RWPE2 (cell line): ENCODE measurements around the gene TACC2.

Experiments
- ATAC-seq: fragments of 200-7000 bp; cut with Tn5 transposase; 3 replicates; pipeline ENCODE4 v1.9.1; 2021; ENCODE audit warnings: low read depth
- DNase-seq: peaks from one replicate; pipeline ENCODE4 v3.0.0-alpha.2; 2020; ENCODE audit warnings: low spot score
- H3K27ac ChIP-seq: fragments of 450-650 bp; 2 replicates; pipeline ENCODE4 v1.5.1; 2017; ENCODE audit warnings: mild to moderate bottlenecking; ENCODE audit not compliant: poor library complexity, severe bottlenecking
- H3K27me3 ChIP-seq: fragments of 250-450 bp; sonication (Bioruptor Pico); 2 replicates; pipeline ENCODE4 v1.5.1; 2021; ENCODE audit warnings: mild to moderate bottlenecking, moderate library complexity; ENCODE audit not compliant: insufficient read depth, poor library complexity, severe bottlenecking
- H3K36me3 ChIP-seq: fragments of 250-450 bp; sonication (Bioruptor Pico); 2 replicates; pipeline ENCODE4 v1.5.1; 2020; ENCODE audit warnings: low read depth, mild to moderate bottlenecking, moderate library complexity
- H3K4me1 ChIP-seq: fragments of 250-450 bp; sonication (Bioruptor Pico); 2 replicates; pipeline ENCODE4 v1.5.1; 2021; ENCODE audit warnings: mild to moderate bottlenecking, moderate library complexity; ENCODE audit not compliant: insufficient read depth, poor library complexity, severe bottlenecking
- H3K4me3 ChIP-seq: fragments of 250-450 bp; sonication (Bioruptor Pico); 2 replicates; pipeline ENCODE4 v1.5.1; 2021; ENCODE audit warnings: mild to moderate bottlenecking, moderate library complexity; ENCODE audit not compliant: severe bottlenecking
- H3K9me3 ChIP-seq: fragments of 250-450 bp; sonication (Bioruptor Pico); 2 replicates; pipeline ENCODE4 v1.5.1; 2021; ENCODE audit warnings: mild to moderate bottlenecking, moderate library complexity; ENCODE audit not compliant: severe bottlenecking
- CTCF ChIP-seq: fragments of 450-650 bp; IDR thresholded peaks from one replicate; pipeline ENCODE4 v1.5.1; 2017; ENCODE audit warnings: mild to moderate bottlenecking, moderate library complexity; ENCODE audit not compliant: poor library complexity, severe bottlenecking

The TACC2 gene

GRCh38 chr10:122151121-122151694, 162.2 kb downstream of the TACC2 start:
- ATAC-seq, result no peak
- DNase-seq, result no peak
- H3K36me3 ChIP-seq, result peaks cover 23% of the 10 kb centered on the region
- no peaks in the 10 kb centered on the region for H3K9me3 ChIP-seq
- peaks cover 16% of the 10 kb centered on the region for H3K4me1 ChIP-seq
- H3K27me3 ChIP-seq, result no peaks in the 10 kb centered on the region
- no peak overlapping the region for H3K27ac ChIP-seq
- no peak for TF ChIP-seq CTCF
- H3K4me3 ChIP-seq, result no peak overlapping the region

- Histone ChIP-seq H3K4me3 (no peak overlapping the region), H3K36me3 (peaks cover 13% of the 10 kb centered on the region), H3K9me3 (no peaks in the 10 kb centered on the region), H3K4me1 (peaks cover 3% of the 10 kb centered on the region), H3K27ac (no peak overlapping the region), H3K27me3 (no peaks in the 10 kb centered on the region)
- DNase-seq, result no peak
- no peak for TF ChIP-seq CTCF
- ATAC-seq, result no peak
Measured at GRCh38 chr10:122152544-122152943, 163.6 kb downstream of the TACC2 start.

GRCh38 chr10:122154031-122154544, 165.1 kb downstream of the TACC2 start:
- Histone ChIP-seq H3K27ac (no peak overlapping the region), H3K9me3 (no peaks in the 10 kb centered on the region), H3K4me3 (no peak overlapping the region), H3K4me1 (no peaks in the 10 kb centered on the region), H3K36me3 (peaks cover 14% of the 10 kb centered on the region), H3K27me3 (no peaks in the 10 kb centered on the region)
- no peak for TF ChIP-seq CTCF
- DNase-seq (no peak), ATAC-seq (no peak)

- no peak for TF ChIP-seq CTCF
- Histone ChIP-seq H3K4me1 (no peaks in the 10 kb centered on the region), H3K4me3 (no peak overlapping the region), H3K27me3 (no peaks in the 10 kb centered on the region), H3K36me3 (peaks cover 14% of the 10 kb centered on the region), H3K27ac (no peak overlapping the region), H3K9me3 (no peaks in the 10 kb centered on the region)
- DNase-seq, result no peak
- no peak for ATAC-seq
Measured at GRCh38 chr10:122154545-122155366, 165.8 kb downstream of the TACC2 start.

GRCh38 chr10:122157451-122157850, 168.5 kb downstream of the TACC2 start:
- DNase-seq, result no peak
- Histone ChIP-seq H3K4me3 (no peak overlapping the region), H3K4me1 (no peaks in the 10 kb centered on the region), H3K27me3 (no peaks in the 10 kb centered on the region), H3K27ac (no peak overlapping the region), H3K9me3 (no peaks in the 10 kb centered on the region), H3K36me3 (peaks cover 18% of the 10 kb centered on the region)
- no peak for ATAC-seq
- no peak for TF ChIP-seq CTCF
